SK-N-SH treated with all-trans-retinoic acid at 6 μM for 48 hours (cell line): Measurements from ENCODE around the gene HOXC5.
"Not testable (repeated sequence)": the region's sequence is repeated elsewhere in the genome, so short reads cannot be mapped to it uniquely, and the experiment has no call there.

Experiments used
- ATAC-seq: fragments of 200-7000 bp; cut with Tn5 transposase; 3 replicates; pipeline ENCODE4 v1.9.1; 2020; ENCODE audit warnings: mild to moderate bottlenecking, moderate library complexity
- ARNTL ChIP-seq: fragments of 450-650 bp; formaldehyde crosslinking; IDR thresholded peaks from 2 replicates; pipeline ENCODE4 v1.5.0; 2020; ENCODE audit warnings: low read depth, mild to moderate bottlenecking, moderate library complexity, borderline replicate concordance
- BACH2 ChIP-seq: fragments of 250-450 bp; sonication (Bioruptor Pico); IDR thresholded peaks from 2 replicates; pipeline ENCODE4 v1.9.0; 2021; ENCODE audit warnings: mild to moderate bottlenecking, borderline replicate concordance
- ESRRG ChIP-seq: fragments of 250-450 bp; sonication (Bioruptor Pico); IDR thresholded peaks from 2 replicates; pipeline ENCODE4 v1.6.1; 2021; ENCODE audit warnings: mild to moderate bottlenecking
- GLIS3 ChIP-seq: fragments of 250-450 bp; sonication (Bioruptor Pico); IDR thresholded peaks from 2 replicates; pipeline ENCODE4 v1.5.0; 2020; ENCODE audit warnings: mild to moderate bottlenecking, moderate library complexity
- ISL1 ChIP-seq: fragments of 250-450 bp; sonication (Bioruptor Pico); IDR thresholded peaks from 2 replicates; pipeline ENCODE4 v2.1.2; 2022; ENCODE audit warnings: mild to moderate bottlenecking, moderate library complexity
- OSR1 ChIP-seq: fragments of 250-450 bp; sonication (Bioruptor Pico); IDR thresholded peaks from 2 replicates; pipeline ENCODE4 v1.8.0; 2022; ENCODE audit warnings: moderate library complexity, mild to moderate bottlenecking, inconsistent platforms
- RARB ChIP-seq: fragments of 250-450 bp; sonication (Bioruptor Pico); IDR thresholded peaks from 2 replicates; pipeline ENCODE4 v1.8.0; 2021; ENCODE audit warnings: mild to moderate bottlenecking, moderate library complexity
- SNAI2 ChIP-seq: fragments of 250-450 bp; sonication (Bioruptor Pico); IDR thresholded peaks from 2 replicates; pipeline ENCODE4 v1.5.0; 2020; ENCODE audit warnings: mild to moderate bottlenecking, moderate library complexity
- TCF4 ChIP-seq: fragments of 250-450 bp; sonication (Bioruptor Pico); IDR thresholded peaks from 2 replicates; pipeline ENCODE4 v1.8.0; 2021; ENCODE audit warnings: mild to moderate bottlenecking, moderate library complexity, borderline replicate concordance
- TOX ChIP-seq: fragments of 250-450 bp; sonication (Bioruptor Pico); IDR thresholded peaks from 2 replicates; pipeline ENCODE4 v1.8.0; 2021; ENCODE audit warnings: mild to moderate bottlenecking, moderate library complexity, borderline replicate concordance
- ZC3H10 ChIP-seq: fragments of 250-450 bp; sonication (Bioruptor Pico); IDR thresholded peaks from 2 replicates; pipeline ENCODE4 v1.5.1; 2021; ENCODE audit warnings: mild to moderate bottlenecking, moderate library complexity
- ZFP3 ChIP-seq: fragments of 250-450 bp; sonication (Bioruptor Pico); IDR thresholded peaks from 2 replicates; pipeline ENCODE4 v1.5.0; 2020; ENCODE audit warnings: mild to moderate bottlenecking, moderate library complexity
- ZFP30 ChIP-seq: fragments of 450-650 bp; formaldehyde crosslinking; IDR thresholded peaks from 2 replicates; pipeline ENCODE4 v1.5.0; 2022; ENCODE audit warnings: mild to moderate bottlenecking, moderate library complexity
- ZNF565 ChIP-seq: fragments of 450-650 bp; formaldehyde crosslinking; conservative IDR thresholded peaks from 2 replicates; pipeline ENCODE4 v1.5.0; 2020; ENCODE audit warnings: low read depth, mild to moderate bottlenecking, moderate library complexity
- ZNF70 ChIP-seq: fragments of 450-650 bp; formaldehyde crosslinking; IDR thresholded peaks from 2 replicates; pipeline ENCODE4 v1.5.0; 2020; ENCODE audit warnings: mild to moderate bottlenecking, moderate library complexity
- ZNF8 ChIP-seq: fragments of 450-650 bp; formaldehyde crosslinking; IDR thresholded peaks from 2 replicates; pipeline ENCODE4 v1.5.0; 2020; ENCODE audit warnings: mild to moderate bottlenecking, moderate library complexity
- TF ChIP-seq, protein P1 (sequence below): fragments of 250-450 bp; sonication (Bioruptor Pico); IDR thresholded peaks from 2 replicates; pipeline ENCODE4 v1.5.1; 2020; ENCODE audit warnings: low read depth, mild to moderate bottlenecking, moderate library complexity
- TF ChIP-seq, protein P2 (sequence below): fragments of 250-450 bp; sonication (Bioruptor Pico); IDR thresholded peaks from 2 replicates; pipeline ENCODE4 v1.8.0; 2021; ENCODE audit warnings: low read depth, mild to moderate bottlenecking, moderate library complexity, borderline replicate concordance
- TF ChIP-seq, protein P3 (sequence below): fragments of 250-450 bp; sonication (Bioruptor Pico); IDR thresholded peaks from 2 replicates; pipeline ENCODE4 v1.5.1; 2021; ENCODE audit warnings: mild to moderate bottlenecking, moderate library complexity
- TF ChIP-seq, protein P4 (sequence below): fragments of 250-450 bp; sonication (Bioruptor Pico); IDR thresholded peaks from 2 replicates; pipeline ENCODE4 v1.8.0; 2020; ENCODE audit warnings: mild to moderate bottlenecking, moderate library complexity, borderline replicate concordance

The HOXC5 gene

DNA sequence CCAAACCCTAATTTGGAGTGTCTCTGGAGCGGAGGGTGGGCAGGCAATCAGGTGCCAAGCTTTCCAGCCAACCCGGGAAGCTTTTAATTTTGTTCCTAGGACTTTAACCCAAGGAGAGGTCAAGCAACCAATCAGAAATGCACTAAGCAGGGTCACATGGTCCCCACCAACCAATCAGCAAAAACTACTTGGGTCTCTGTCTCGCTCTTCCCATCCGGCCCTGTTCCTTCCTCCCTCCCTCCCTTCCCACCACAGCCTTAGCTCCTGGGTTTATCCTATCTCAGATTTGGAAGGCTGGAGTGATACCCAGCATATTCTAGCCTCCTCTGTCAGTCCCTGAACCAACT lies 7.3 kb downstream of the HOXC5 start:
- ATAC-seq: no peak
- TF ChIP-seq ISL1 (CRISPR knock-in tag) (no peak), TCF4 (no peak), ZNF565 (CRISPR knock-in tag) (no peak), RARB (no peak), ESRRG (CRISPR knock-in tag) (no peak), ZNF70 (CRISPR knock-in tag) (no peak), ZFP3 (CRISPR knock-in tag) (no peak), GLIS3 (no peak), BACH2 (no peak)
- TF ChIP-seq, protein P1, sequence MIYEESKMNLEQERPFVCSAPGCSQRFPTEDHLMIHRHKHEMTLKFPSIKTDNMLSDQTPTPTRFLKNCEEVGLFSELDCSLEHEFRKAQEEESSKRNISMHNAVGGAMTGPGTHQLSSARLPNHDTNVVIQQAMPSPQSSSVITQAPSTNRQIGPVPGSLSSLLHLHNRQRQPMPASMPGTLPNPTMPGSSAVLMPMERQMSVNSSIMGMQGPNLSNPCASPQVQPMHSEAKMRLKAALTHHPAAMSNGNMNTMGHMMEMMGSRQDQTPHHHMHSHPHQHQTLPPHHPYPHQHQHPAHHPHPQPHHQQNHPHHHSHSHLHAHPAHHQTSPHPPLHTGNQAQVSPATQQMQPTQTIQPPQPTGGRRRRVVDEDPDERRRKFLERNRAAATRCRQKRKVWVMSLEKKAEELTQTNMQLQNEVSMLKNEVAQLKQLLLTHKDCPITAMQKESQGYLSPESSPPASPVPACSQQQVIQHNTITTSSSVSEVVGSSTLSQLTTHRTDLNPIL (CRISPR knock-in tag): no peak
- TF ChIP-seq, protein P2, sequence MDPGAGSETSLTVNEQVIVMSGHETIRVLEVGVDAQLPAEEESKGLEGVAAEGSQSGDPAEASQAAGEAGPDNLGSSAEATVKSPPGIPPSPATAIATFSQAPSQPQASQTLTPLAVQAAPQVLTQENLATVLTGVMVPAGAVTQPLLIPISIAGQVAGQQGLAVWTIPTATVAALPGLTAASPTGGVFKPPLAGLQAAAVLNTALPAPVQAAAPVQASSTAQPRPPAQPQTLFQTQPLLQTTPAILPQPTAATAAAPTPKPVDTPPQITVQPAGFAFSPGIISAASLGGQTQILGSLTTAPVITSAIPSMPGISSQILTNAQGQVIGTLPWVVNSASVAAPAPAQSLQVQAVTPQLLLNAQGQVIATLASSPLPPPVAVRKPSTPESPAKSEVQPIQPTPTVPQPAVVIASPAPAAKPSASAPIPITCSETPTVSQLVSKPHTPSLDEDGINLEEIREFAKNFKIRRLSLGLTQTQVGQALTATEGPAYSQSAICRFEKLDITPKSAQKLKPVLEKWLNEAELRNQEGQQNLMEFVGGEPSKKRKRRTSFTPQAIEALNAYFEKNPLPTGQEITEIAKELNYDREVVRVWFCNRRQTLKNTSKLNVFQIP (CRISPR knock-in tag): no peak
- TF ChIP-seq, protein P3, sequence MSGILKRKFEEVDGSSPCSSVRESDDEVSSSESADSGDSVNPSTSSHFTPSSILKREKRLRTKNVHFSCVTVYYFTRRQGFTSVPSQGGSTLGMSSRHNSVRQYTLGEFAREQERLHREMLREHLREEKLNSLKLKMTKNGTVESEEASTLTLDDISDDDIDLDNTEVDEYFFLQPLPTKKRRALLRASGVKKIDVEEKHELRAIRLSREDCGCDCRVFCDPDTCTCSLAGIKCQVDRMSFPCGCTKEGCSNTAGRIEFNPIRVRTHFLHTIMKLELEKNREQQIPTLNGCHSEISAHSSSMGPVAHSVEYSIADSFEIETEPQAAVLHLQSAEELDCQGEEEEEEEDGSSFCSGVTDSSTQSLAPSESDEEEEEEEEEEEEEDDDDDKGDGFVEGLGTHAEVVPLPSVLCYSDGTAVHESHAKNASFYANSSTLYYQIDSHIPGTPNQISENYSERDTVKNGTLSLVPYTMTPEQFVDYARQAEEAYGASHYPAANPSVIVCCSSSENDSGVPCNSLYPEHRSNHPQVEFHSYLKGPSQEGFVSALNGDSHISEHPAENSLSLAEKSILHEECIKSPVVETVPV (CRISPR knock-in tag): no peak

DNA sequence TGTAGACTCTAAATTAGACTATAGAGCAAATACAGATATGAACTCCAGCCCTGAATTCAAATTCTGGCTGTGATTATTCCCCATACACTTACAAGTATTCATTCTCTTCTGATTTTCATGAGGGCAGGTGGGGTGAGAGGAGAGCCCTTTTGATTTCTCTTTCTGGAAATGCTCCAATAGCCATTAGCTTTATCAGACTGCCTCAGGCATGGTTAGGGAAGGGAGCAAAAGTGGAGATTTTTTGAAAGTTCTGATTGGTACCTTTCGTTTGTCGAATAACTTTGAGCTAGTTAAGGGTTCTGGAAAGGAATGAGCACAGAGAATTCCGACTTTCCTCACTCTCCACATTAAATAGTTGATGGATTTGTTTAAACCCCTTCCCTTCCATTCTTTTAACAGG lies 7.8 kb downstream of the HOXC5 start:
- TF ChIP-seq ARNTL (CRISPR knock-in tag) (no peak), TOX (CRISPR knock-in tag) (no peak), ZNF8 (CRISPR knock-in tag) (no peak), ZNF565 (CRISPR knock-in tag) (no peak), BACH2 (no peak)
- TF ChIP-seq, protein P4, sequence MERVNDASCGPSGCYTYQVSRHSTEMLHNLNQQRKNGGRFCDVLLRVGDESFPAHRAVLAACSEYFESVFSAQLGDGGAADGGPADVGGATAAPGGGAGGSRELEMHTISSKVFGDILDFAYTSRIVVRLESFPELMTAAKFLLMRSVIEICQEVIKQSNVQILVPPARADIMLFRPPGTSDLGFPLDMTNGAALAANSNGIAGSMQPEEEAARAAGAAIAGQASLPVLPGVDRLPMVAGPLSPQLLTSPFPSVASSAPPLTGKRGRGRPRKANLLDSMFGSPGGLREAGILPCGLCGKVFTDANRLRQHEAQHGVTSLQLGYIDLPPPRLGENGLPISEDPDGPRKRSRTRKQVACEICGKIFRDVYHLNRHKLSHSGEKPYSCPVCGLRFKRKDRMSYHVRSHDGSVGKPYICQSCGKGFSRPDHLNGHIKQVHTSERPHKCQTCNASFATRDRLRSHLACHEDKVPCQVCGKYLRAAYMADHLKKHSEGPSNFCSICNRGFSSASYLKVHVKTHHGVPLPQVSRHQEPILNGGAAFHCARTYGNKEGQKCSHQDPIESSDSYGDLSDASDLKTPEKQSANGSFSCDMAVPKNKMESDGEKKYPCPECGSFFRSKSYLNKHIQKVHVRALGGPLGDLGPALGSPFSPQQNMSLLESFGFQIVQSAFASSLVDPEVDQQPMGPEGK (CRISPR knock-in tag): no peak
- TF ChIP-seq, protein P1 (CRISPR knock-in tag): no peak
- ATAC-seq: no peak

DNA sequence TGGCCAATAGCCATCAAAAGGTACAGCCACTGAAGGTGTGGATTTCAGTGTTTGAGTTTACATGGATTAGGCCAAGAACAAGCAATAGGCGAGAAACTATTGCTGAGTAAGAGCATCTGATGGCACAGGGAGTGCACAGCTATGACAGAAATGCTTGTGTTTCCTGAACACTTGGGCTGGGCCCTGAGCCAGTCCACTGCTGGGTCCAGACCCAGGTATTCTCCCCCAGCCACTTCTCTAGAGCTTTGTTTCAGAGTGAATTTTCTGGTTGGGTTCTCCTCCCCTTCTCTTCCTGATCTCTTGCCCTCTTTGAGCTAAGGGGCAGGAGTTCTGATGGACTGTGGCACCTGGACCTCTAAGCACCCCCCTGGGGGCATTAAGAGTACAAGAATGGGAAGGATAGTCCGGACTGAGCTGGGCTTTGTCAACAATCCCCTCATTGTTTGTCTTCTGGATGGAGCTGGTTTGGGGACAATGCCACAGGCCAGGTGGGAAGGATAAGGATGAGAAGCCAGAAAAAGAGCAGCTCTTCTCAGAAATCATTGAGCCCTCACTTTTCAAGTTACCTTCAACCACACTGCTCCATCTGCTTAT lies 8.3 kb downstream of the HOXC5 start:
- TF ChIP-seq RARB (no peak), TOX (CRISPR knock-in tag) (no peak), SNAI2 (no peak), ESRRG (CRISPR knock-in tag) (no peak), ZNF8 (CRISPR knock-in tag) (no peak), BACH2 (no peak), ZC3H10 (CRISPR knock-in tag) (no peak), OSR1 (CRISPR knock-in tag) (no peak), ISL1 (CRISPR knock-in tag) (no peak), ARNTL (CRISPR knock-in tag) (no peak), ZFP30 (CRISPR knock-in tag) (no peak), ZNF70 (CRISPR knock-in tag) (no peak)
- TF ChIP-seq, protein P4 (CRISPR knock-in tag): no peak
- TF ChIP-seq, protein P1 (CRISPR knock-in tag): no peak
- TF ChIP-seq, protein P3 (CRISPR knock-in tag): no peak
- TF ChIP-seq, protein P2 (CRISPR knock-in tag): no peak
- no peak for ATAC-seq

DNA sequence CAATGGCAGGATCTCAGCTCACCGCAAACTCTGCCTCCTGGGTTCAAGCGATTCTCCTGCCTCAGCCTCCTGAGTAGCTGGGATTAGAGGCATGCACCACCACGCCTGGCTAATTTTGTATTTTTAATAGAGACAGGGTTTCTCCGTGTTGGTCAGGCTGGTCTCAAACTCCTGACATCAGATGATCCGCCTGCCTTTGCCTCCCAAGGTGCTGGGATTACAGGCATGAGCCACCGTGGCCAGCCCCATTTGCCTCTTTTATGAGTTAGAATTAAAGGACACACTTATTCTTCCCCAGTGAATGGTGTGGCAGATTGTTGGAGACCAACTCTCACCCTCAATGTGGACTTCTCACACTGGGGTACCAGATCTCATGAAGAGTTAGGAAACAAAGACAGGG lies 9.2 kb downstream of the HOXC5 start:
- ATAC-seq: not testable (repeated sequence)
